CD4-positive, alpha-beta memory T cell (primary cell): ENCODE results near the gene RAB13. TPM values are rescaled to one million over a fixed set of nuclear protein-coding genes. Genes with fewer than 3 reads are reported as not detected.

Experiments used
- CTCF ChIA-PET: fragments of 350-600 bp; sonication (Branson Sonifier 250); formaldehyde crosslinking; loops from one replicate; lab custom pipeline; 2021; ENCODE audit warnings: inconsistent platforms; ENCODE audit not compliant: partially characterized antibody; lab: Charles Lee
- POLR2A ChIA-PET: fragments of 350-600 bp; sonication (Branson Sonifier 250); formaldehyde crosslinking; loops from one replicate; lab custom pipeline; 2021; ENCODE audit not compliant: partially characterized antibody; lab: Charles Lee
- DNase-seq, 5 donors: peaks; one replicate each; pipeline versions ENCODE4 v3.0.0 to v3.0.0-alpha.2; 2020 to 2022; ENCODE audit warnings: mixed read lengths in 1 of 5
- H3K27ac ChIP-seq: one replicate; pipeline ENCODE4 v1.7.0; 2013; ENCODE audit warnings: low read depth, low read length
- H3K27me3 ChIP-seq: 2 replicates; pipeline ENCODE4 v1.7.0; 2013; ENCODE audit warnings: mild to moderate bottlenecking, low read length, moderate library complexity; ENCODE audit not compliant: insufficient read depth
- H3K36me3 ChIP-seq: 2 replicates; pipeline ENCODE4 v1.7.0; 2013; ENCODE audit warnings: mild to moderate bottlenecking, low read length, moderate library complexity; ENCODE audit not compliant: insufficient read depth
- H3K4me1 ChIP-seq: 2 replicates; pipeline ENCODE4 v1.7.0; 2013; ENCODE audit warnings: mild to moderate bottlenecking, low read length, moderate library complexity; ENCODE audit not compliant: insufficient read depth
- H3K4me3 ChIP-seq, 2 donors: one replicate each; pipeline ENCODE4 v1.7.0; 2013; ENCODE audit warnings: low read length in 2 of 2, mild to moderate bottlenecking in 1 of 2
- H3K9me3 ChIP-seq, 2 donors: one replicate each; pipeline ENCODE4 v1.7.0; 2013; ENCODE audit warnings: low read length in 2 of 2, control low read depth in 1 of 2; ENCODE audit not compliant: control insufficient read depth in 1 of 2
- H3K27ac Mint-ChIP-seq, 7 donors: one replicate each; pipeline ENCODE4 v1.8.0; 2020 to 2021; ENCODE audit warnings: mixed read lengths in 7 of 7, mild to moderate bottlenecking in 6 of 7, inconsistent platforms in 3 of 7, moderate library complexity in 3 of 7
- H3K27me3 Mint-ChIP-seq, 2 donors: one replicate each; pipeline ENCODE4 v1.8.0; 2020 to 2021; ENCODE audit warnings: mixed read lengths in 2 of 2
- H3K36me3 Mint-ChIP-seq, 2 donors: one replicate each; pipeline ENCODE4 v1.8.0; 2020 to 2021; ENCODE audit warnings: mixed read lengths in 2 of 2, inconsistent platforms in 1 of 2, mild to moderate bottlenecking in 1 of 2
- H3K4me1 Mint-ChIP-seq, 4 donors: one replicate each; pipeline ENCODE4 v1.8.0; 2020 to 2021; ENCODE audit warnings: mixed read lengths in 4 of 4, mild to moderate bottlenecking in 1 of 4
- H3K4me3 Mint-ChIP-seq, 8 donors: one replicate each; pipeline ENCODE4 v1.8.0; 2020 to 2021; ENCODE audit warnings: mixed read lengths in 8 of 8, mild to moderate bottlenecking in 7 of 8, moderate library complexity in 6 of 8, inconsistent platforms in 3 of 8
- H3K9me3 Mint-ChIP-seq, 8 donors: one replicate each; pipeline ENCODE4 v1.8.0; 2020 to 2021; ENCODE audit warnings: mixed read lengths in 8 of 8, mild to moderate bottlenecking in 5 of 8, inconsistent platforms in 3 of 8, moderate library complexity in 1 of 8
- intact Hi-C: fragments of 100-400 bp; cut with micrococcal nuclease; formaldehyde crosslinking; loops from one replicate; pipeline ENCODE4 v1.15.1; 2023
- polyA plus RNA-seq, 2 donors: library from polyadenylated mRNA; unstranded; fragments of 300-500 nt; fragmentation: Illumina TruSeq; gene quantifications; one replicate each; pipeline ENCODE4 v1.2.3, GENCODE V29; 2021
- total RNA-seq, 2 experiments: library from RNA; stranded (reverse); gene quantifications; one replicate each; pipeline ENCODE4 v1.2.3, GENCODE V29; 2021

The RAB13 gene
- total and polyA plus RNA-seq, 4 experiments from 2014 or later = 0.47 TPM; not detected in 3

DNA sequence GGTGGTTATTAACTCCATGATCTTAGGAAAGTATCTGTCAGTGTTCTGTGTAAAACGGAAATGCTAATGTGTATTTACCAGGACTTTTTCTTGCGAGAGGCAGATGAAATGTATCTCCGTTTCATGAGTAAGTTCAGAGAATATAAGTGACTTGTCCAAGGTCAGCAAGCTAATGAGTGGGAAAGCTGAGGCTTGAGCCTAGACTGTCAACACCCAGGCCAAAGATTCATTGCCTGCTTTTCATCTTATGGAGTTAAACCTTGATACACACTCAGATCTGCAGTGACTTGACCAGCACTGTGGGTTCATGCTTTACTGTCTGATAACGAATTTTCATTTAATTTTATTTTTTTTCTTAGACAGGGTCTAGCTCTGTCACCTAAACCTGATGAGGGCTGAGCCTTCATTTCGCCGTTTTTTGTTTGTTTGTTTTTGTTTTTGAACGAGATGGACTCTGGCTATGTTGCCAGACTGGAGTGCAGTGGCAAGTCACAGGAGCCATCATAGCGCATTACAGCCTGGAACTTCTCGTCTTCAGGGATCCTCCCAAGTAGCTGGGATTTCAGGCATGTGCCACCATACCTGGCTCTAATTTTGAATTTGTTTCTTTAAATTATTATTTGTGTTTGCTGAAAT, 7.7 kb downstream of the RAB13 start:
- ChIA-PET CTCF (interaction anchor here (1.0 to 5.2 kb wide), 8 partner anchors 10 to 182 kb away, joined by 3 to 55 read pairs (median 6); partner anchors contain the start of genes CREB3L4, DENND4B, GATAD2B and RAB13), POLR2A (interaction anchor here (0.9 to 7.4 kb wide), 21 partner anchors 10 to 447 kb away, joined by 3 to 164 read pairs (median 7); partner anchors contain the start of genes CHTOP, CREB3L4, CRTC2 and DENND4B)
- Mint-ChIP-seq H3K9me3 (no peaks in the 10 kb centered on the region), H3K4me3 (peak overlapping the region; percentile 93 to 98 (median 97)), H3K27me3 (no peaks in the 10 kb centered on the region), H3K36me3 (peaks cover 15 to 35% of the 10 kb centered on the region in 2 donors), H3K4me1 (peaks cover 15 to 47% (median 28%) of the 10 kb centered on the region in 4 donors), H3K27ac (peak overlapping the region; percentile 87 to 97 (median 96))
- intact Hi-C loops = no loop called here
- H3K9me3 ChIP-seq = no peaks in the 10 kb centered on the region
- no peaks in the 10 kb centered on the region for H3K27me3 ChIP-seq
- peaks cover 25% of the 10 kb centered on the region for H3K4me1 ChIP-seq
- peaks cover 21% of the 10 kb centered on the region for H3K36me3 ChIP-seq
- peak overlapping the region; percentile 92 for H3K27ac ChIP-seq
- peak overlapping the region; percentile 94 for H3K4me3 ChIP-seq
- DNase-seq = no peak

DNA sequence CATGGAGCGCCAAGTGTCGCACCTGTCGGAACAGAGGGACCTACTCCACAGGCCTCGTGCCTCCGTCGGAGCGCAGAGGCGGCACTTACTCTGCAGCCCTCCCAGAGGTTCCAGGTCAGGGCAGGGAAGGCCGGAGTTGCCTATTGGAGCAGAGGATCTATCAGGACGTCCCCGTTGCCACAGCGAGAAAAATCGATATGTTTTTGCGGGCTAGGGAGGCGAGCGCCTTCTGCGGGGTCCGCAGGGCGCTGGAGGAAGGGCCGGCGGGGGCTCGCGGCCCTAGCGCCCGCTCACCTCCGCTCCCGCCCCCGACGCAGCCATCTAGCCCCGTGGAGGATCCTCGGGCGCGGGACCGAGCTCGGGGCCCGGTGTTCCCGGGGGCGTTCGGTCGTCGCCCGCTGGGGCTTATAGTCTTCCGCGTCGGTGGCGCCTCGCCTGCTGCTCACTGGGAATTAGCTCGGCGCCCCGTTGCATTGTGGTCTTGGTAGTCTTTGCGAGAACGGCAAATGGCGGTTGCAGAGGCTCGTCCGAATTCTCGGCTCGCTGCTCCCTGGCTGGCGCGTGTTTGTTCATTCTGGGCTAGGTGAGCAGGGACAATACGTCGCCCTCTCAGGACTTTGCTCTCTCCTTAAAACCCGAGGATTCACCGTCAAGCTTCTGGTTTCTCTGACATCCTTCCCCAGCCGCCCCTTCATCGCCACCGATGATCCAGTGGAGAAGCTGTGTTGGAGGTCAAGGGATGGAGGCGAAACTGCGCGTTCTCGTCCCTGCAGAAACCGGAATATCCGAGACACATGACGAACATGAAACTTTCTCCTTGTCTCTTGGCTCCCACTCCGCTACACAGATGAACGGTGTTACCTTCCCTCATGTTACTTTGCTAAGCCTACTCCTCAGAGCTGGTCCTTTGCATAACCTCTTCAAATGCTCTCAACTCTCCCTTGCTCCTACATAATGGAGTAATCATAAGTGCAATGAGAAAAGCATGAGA, 8.6 kb downstream of the RAB13 start, which contains the start of gene JTB:
JTB (minus strand) TSS at position 425 of the 991 bp plus-strand sequence; CDS start at position 3, 422 bp downstream.
- Mint-ChIP-seq H3K4me1 (peaks cover 15 to 54% (median 29%) of the 10 kb centered on the region in 4 donors), H3K36me3 (peaks cover 15 to 37% of the 10 kb centered on the region in 2 donors), H3K4me3 (peak within 1 kb of the TSS; percentile 93 to 98 (median 97)), H3K9me3 (no peaks in the 10 kb centered on the region), H3K27me3 (no peaks in the 10 kb centered on the region), H3K27ac (peak within 1 kb of the TSS; percentile 96 to 98 (median 97))
- Histone ChIP-seq H3K27me3 (no peaks in the 10 kb centered on the region), H3K4me3 (peak within 1 kb of the TSS; percentile 94), H3K9me3 (no peaks in the 10 kb centered on the region), H3K36me3 (peaks cover 29% of the 10 kb centered on the region), H3K27ac (peak within 1 kb of the TSS; percentile 92), H3K4me1 (peaks cover 25% of the 10 kb centered on the region)
- CTCF ChIA-PET = interaction anchor here (1.0 to 5.2 kb wide), 10 partner anchors 11 to 328 kb away, joined by 3 to 55 read pairs (median 5); partner anchors contain the start of genes CREB3L4, DENND4B, GATAD2B and RAB13
- DNase-seq = peak; percentile 77 to 91 (median 79)
- POLR2A ChIA-PET = interaction anchor here (0.6 to 7.4 kb wide), 32 partner anchors 10 to 1344 kb away, joined by 3 to 164 read pairs (median 6); partner anchors contain the start of genes CHTOP, CREB3L4, CRTC2 and DENND4B
- intact Hi-C loops = loop anchor here (1.0 kb wide), 6 partner anchors 10 to 194 kb away; partner anchors contain the start of genes CREB3L4, CRTC2, GATAD2B and RPS27

DNA sequence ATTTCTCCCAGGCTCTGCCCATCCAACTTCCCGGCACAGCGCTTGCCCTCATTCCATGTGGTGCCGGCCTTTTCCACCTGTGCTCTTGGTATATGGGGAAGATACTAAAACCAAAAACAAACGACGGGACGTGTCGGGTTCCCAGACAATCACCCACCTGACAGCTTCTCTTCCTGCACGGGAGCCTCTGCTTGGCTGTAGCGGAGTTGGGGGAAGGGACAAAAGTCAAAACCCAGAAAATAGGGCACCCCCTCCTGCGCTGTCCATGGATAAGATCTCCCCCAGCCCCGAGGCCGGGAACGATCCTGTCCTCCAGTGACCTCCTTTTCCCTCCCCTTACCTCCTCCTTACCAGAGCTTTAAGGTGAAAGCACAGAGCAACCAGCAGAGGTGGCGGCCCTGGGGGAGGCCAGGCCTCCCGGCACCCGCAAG, 9.3 kb downstream of the RAB13 start:
- ChIA-PET POLR2A (interaction anchor here (0.6 to 7.4 kb wide), 22 partner anchors 10 to 443 kb away, joined by 3 to 164 read pairs (median 6); partner anchors contain the start of genes CHTOP, CREB3L4, CRTC2 and DENND4B), CTCF (interaction anchor here (0.9 to 5.2 kb wide), 8 partner anchors 10 to 327 kb away, joined by 3 to 55 read pairs (median 10); partner anchors contain the start of genes CREB3L4, CRTC2, DENND4B and GATAD2B)
- peak overlapping the region; percentile 96 to 98 (median 97) for H3K27ac Mint-ChIP-seq
- H3K4me1 ChIP-seq = peaks cover 25% of the 10 kb centered on the region
- no peaks in the 10 kb centered on the region for H3K27me3 ChIP-seq
- H3K4me1 Mint-ChIP-seq = peaks cover 18 to 61% (median 34%) of the 10 kb centered on the region in 4 donors
- H3K27ac ChIP-seq = peak overlapping the region; percentile 92
- H3K4me3 ChIP-seq = peak overlapping the region; percentile 94
- intact Hi-C loops = loop anchor here (1.0 kb wide), 6 partner anchors 10 to 194 kb away; partner anchors contain the start of genes CREB3L4, CRTC2, GATAD2B and RPS27
- peak overlapping the region; percentile 93 to 98 (median 97) for H3K4me3 Mint-ChIP-seq
- H3K36me3 ChIP-seq = peaks cover 29% of the 10 kb centered on the region
- DNase-seq = peak in 1 of 5 donors; percentile 16
- no peaks in the 10 kb centered on the region for H3K9me3 Mint-ChIP-seq
- H3K36me3 Mint-ChIP-seq = peaks cover 15 to 37% of the 10 kb centered on the region in 2 donors
- no peaks in the 10 kb centered on the region for H3K27me3 Mint-ChIP-seq
- no peaks in the 10 kb centered on the region for H3K9me3 ChIP-seq

DNA sequence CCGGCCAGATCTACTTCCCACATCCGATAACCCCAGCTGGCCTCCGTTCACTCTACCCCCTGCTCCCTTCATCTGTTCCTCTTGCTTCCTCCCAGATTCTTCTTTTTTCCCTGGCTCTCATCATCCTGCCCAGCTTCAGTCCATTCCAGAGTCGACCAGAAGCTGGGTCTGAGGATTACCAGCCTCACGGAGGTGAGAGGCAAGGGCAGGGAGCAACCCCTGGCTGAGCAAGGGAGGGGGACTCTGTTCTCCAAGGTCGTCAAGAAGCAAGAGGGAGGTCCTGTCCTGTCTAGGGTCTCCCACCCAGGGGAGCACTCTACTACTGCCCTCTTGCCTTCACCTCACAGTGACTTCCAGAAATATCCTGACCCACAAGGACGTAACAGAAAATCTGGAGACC, 12.6 kb downstream of the RAB13 start:
- Histone ChIP-seq H3K4me3 (no peak overlapping the region), H3K36me3 (peaks cover 29% of the 10 kb centered on the region), H3K9me3 (no peaks in the 10 kb centered on the region), H3K4me1 (peaks cover 24% of the 10 kb centered on the region), H3K27ac (no peak overlapping the region), H3K27me3 (no peaks in the 10 kb centered on the region)
- peaks cover 15 to 37% of the 10 kb centered on the region in 2 donors for H3K36me3 Mint-ChIP-seq
- H3K4me3 Mint-ChIP-seq = no peak overlapping the region
- DNase-seq = no peak
- intact Hi-C loops = no loop called here
- peaks cover 18 to 62% (median 33%) of the 10 kb centered on the region in 4 donors for H3K4me1 Mint-ChIP-seq
- no peaks in the 10 kb centered on the region for H3K9me3 Mint-ChIP-seq
- ChIA-PET POLR2A (interaction anchor here (1.2 to 7.4 kb wide), 5 partner anchors 10 to 51 kb away, joined by 3 to 164 read pairs (median 70); partner anchors contain the start of genes CRTC2, GATAD2B, RAB13 and RPS27), CTCF (interaction anchor here (1.7 to 5.2 kb wide), 2 partner anchors 9 to 177 kb away, joined by 6 to 55 read pairs; partner anchors contain the start of genes CREB3L4 and SLC39A1)
- peak overlapping the region in 1 of 7 donors; percentile 49 for H3K27ac Mint-ChIP-seq
- H3K27me3 Mint-ChIP-seq = no peaks in the 10 kb centered on the region

- H3K9me3 ChIP-seq = no peaks in the 10 kb centered on the region
- ChIA-PET CTCF (interaction anchor here (1.7 kb wide), 1 partner anchor 176 kb away, joined by 6 read pairs; no protein-coding TSS in a partner anchor), POLR2A (interaction anchor here (1.2 to 7.4 kb wide), 6 partner anchors 10 to 50 kb away, joined by 3 to 164 read pairs (median 40); partner anchors contain the start of genes CRTC2, GATAD2B, RAB13 and RPS27)
- no peak for DNase-seq
- no peak overlapping the region for H3K4me3 ChIP-seq
- Mint-ChIP-seq H3K36me3 (peaks cover 15 to 37% of the 10 kb centered on the region in 2 donors), H3K27me3 (no peaks in the 10 kb centered on the region), H3K4me3 (no peak overlapping the region), H3K4me1 (peaks cover 17 to 58% (median 31%) of the 10 kb centered on the region in 4 donors), H3K27ac (peak overlapping the region in 4 of 7 donors; percentile 49 to 72 (median 60)), H3K9me3 (no peaks in the 10 kb centered on the region)
- no peaks in the 10 kb centered on the region for H3K27me3 ChIP-seq
- intact Hi-C loops = no loop called here
- peaks cover 29% of the 10 kb centered on the region for H3K36me3 ChIP-seq
- H3K27ac ChIP-seq = no peak overlapping the region
- H3K4me1 ChIP-seq = peaks cover 24% of the 10 kb centered on the region
Measured at GRCh38 chr1:153973071-153973470, 13.1 kb downstream of the RAB13 start.

DNA sequence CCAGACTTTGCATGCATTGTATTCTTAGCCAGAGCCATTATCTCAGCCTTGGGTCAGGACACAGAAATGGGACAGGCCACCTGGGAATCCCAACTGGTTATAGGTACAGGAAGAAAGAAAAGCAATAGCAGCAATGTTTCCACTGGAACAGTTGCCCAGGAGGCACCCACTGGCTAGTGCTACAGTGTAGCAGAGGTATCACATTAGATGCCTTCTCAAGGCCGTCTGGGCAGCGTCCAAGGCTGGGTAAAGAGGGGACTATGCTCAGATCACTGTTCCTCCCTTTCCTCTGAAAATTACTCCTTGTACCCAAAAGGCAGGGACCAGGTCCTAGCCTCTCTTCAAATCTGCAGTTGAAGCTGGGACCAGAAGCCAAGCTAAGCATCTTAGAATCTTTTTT, 15.8 kb downstream of the RAB13 start:
- Mint-ChIP-seq H3K4me3 (no peak overlapping the region), H3K9me3 (no peaks in the 10 kb centered on the region), H3K4me1 (peaks cover 19 to 59% (median 35%) of the 10 kb centered on the region in 4 donors), H3K27ac (peak overlapping the region in 4 of 7 donors; percentile 41 to 76 (median 54)), H3K36me3 (peaks cover 9 to 24% of the 10 kb centered on the region in 2 donors), H3K27me3 (no peaks in the 10 kb centered on the region)
- H3K27ac ChIP-seq = no peak overlapping the region
- ChIA-PET POLR2A (interaction anchor here (0.9 to 1.2 kb wide), 2 partner anchors 14 to 189 kb away, joined by 3 read pairs; no protein-coding TSS in a partner anchor), CTCF (interaction anchor here (0.7 kb wide), 2 partner anchors 17 to 27 kb away, joined by 4 read pairs; no protein-coding TSS in a partner anchor)
- H3K4me3 ChIP-seq = no peak overlapping the region
- intact Hi-C loops = no loop called here
- H3K27me3 ChIP-seq = no peaks in the 10 kb centered on the region
- peaks cover 22% of the 10 kb centered on the region for H3K36me3 ChIP-seq
- no peak for DNase-seq
- H3K9me3 ChIP-seq = no peaks in the 10 kb centered on the region
- H3K4me1 ChIP-seq = peaks cover 29% of the 10 kb centered on the region
